Hepatic stellate cell (primary cell): ENCODE data around the gene TMEM175.

Experiments used
- DNase-seq: peaks from one replicate; pipeline ENCODE4 v3.0.0; 2011; ENCODE audit warnings: low spot score

Gene TMEM175

DNA sequence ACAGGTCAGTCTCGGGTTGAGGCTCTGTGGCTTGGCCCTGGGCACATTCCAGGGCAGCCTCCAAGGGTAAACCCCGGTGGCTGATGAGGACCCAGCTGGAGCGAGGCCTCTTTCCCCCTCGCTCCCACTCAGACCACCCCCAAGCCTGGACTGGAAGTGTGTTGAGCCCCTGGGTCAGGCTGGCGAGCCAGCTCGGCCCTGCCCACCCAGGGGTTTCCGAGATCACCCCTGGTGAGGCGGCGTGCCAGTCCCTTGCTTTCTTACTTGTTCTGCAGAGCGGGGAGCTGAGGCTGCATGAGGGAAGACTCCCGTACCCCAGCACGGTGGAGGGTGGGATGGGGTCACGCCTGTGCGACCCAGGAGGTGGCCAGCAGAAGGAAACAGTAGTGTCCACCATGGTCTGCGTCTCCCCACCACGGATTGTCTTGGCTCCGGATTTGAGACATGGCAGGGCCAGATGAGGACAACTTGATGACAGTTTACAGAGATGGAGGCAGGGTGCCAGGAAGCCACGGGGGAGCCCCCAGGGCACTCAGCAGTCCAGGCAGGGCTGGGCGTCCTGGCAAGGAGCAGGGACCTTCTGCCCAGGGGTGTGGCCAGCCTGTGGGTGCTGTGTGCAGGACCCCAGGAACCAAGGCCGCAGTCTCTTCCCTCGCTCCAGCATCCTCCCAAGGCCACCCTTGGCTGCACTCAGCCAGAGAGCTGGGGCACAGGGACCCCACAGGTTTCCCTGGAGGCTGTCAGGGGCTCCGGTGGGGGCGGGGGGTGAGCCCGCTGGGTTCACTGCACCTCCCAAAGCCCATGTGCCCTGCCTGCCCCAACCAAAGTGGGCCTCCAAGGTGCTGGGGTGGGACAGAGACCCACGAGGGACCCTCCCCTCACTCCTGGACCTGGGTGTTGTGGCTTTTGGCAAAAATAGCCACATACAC lies 72.6 kb downstream of the TMEM175 start:
- DNase-seq: no peak

DNA sequence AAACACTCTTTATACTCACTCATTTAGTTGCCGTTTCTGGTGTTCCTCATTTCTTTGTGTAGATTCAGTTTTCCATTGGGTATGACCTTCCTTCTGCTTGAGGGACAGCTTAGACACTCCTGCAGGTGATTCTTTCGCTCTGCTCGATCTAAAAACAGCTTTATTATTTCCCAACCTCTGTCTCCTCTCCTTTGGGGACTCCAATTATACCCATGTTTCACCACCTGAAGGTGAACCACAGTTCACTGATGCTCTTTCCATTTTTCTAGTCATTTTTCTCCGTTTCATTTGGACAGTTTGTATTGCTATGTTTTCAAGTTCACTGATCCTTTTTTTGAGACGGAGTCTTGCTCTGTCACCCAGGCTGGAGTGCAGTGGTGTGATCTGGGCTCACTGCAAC lies 74.6 kb downstream of the TMEM175 start:
- no peak for DNase-seq
